Neuronal stem cell (in vitro differentiated cells): ENCODE data around the gene DTNA.

Experiments used
- DNase-seq: peaks from one replicate; pipeline ENCODE4 v3.0.0-alpha.2; 2013; ENCODE audit warnings: low spot score
- H2AFZ ChIP-seq: one replicate; pipeline ENCODE4 v1.6.1; 2013; ENCODE audit warnings: mild to moderate bottlenecking, low read length, inconsistent platforms
- H2AK5ac ChIP-seq: 2 replicates; pipeline ENCODE4 v1.6.1; 2013; ENCODE audit warnings: low read depth, mild to moderate bottlenecking, inconsistent platforms, low read length, moderate library complexity, mixed read lengths
- H2BK120ac ChIP-seq: 2 replicates; pipeline ENCODE4 v1.6.1; 2013; ENCODE audit warnings: low read depth, mild to moderate bottlenecking, inconsistent platforms, low read length, moderate library complexity, mixed read lengths
- H2BK12ac ChIP-seq: one replicate; pipeline ENCODE4 v1.6.1; 2013; ENCODE audit warnings: low read length, inconsistent platforms
- H2BK15ac ChIP-seq: 2 replicates; pipeline ENCODE4 v1.6.1; 2013; ENCODE audit warnings: mild to moderate bottlenecking, low read length, inconsistent platforms, mixed read lengths
- H2BK5ac ChIP-seq: one replicate; pipeline ENCODE4 v1.6.1; 2013; ENCODE audit warnings: inconsistent platforms, mild to moderate bottlenecking, low read length, moderate library complexity
- H3K14ac ChIP-seq: one replicate; pipeline ENCODE4 v1.6.1; 2013; ENCODE audit warnings: low read length, inconsistent platforms
- H3K18ac ChIP-seq: 2 replicates; pipeline ENCODE4 v1.6.1; 2013; ENCODE audit warnings: low read length, inconsistent platforms
- H3K23ac ChIP-seq: 2 replicates; pipeline ENCODE4 v1.6.1; 2013; ENCODE audit warnings: low read depth, mild to moderate bottlenecking, mixed read lengths, low read length, inconsistent platforms; ENCODE audit not compliant: poor library complexity
- H3K27ac ChIP-seq: replicated peaks from 3 replicates; pipeline ENCODE4 v1.5.1; 2013; ENCODE audit warnings: low read length, inconsistent platforms
- H3K27me3 ChIP-seq, 3 experiments: 2 replicates each; pipeline ENCODE4 v1.6.1; 2013; ENCODE audit warnings: low read length in 3 of 3, mild to moderate bottlenecking in 2 of 3, inconsistent platforms in 1 of 3, low read depth in 1 of 3, mixed read lengths in 1 of 3, moderate library complexity in 1 of 3; ENCODE audit not compliant: control insufficient read depth in 3 of 3, insufficient read depth in 3 of 3
- H3K36me3 ChIP-seq, 2 donors: replicated peaks in 1 of 2; 2 replicates each; pipeline ENCODE4 v1.6.1; 2013; ENCODE audit warnings: low read length in 2 of 2; ENCODE audit not compliant: control insufficient read depth in 2 of 2, insufficient read depth in 2 of 2
- H3K4ac ChIP-seq: 2 replicates; pipeline ENCODE4 v1.6.1; 2013; ENCODE audit warnings: inconsistent platforms, mild to moderate bottlenecking, low read length, moderate library complexity
- H3K4me1 ChIP-seq, 2 donors: 1 replicate in 1 of 2; 2 replicates in 1 of 2; pipeline ENCODE4 v1.6.1; 2013; ENCODE audit warnings: low read length in 2 of 2, low read depth in 1 of 2; ENCODE audit not compliant: control insufficient read depth in 2 of 2, insufficient read depth in 1 of 2
- H3K4me2 ChIP-seq: one replicate; pipeline ENCODE4 v1.6.1; 2013; ENCODE audit warnings: mild to moderate bottlenecking, low read length, inconsistent platforms; ENCODE audit not compliant: insufficient read depth, poor library complexity, severe bottlenecking
- H3K4me3 ChIP-seq, 2 donors: 2 replicates each; pipeline ENCODE4 v1.5.1; 2013; ENCODE audit warnings: low read length in 2 of 2, mild to moderate bottlenecking in 2 of 2, inconsistent platforms in 1 of 2, moderate library complexity in 1 of 2
- H3K79me1 ChIP-seq: one replicate; pipeline ENCODE4 v1.6.1; 2013; ENCODE audit warnings: low read depth, mild to moderate bottlenecking, inconsistent platforms, low read length, moderate library complexity
- H3K9ac ChIP-seq: one replicate; pipeline ENCODE4 v1.6.1; 2013; ENCODE audit warnings: mild to moderate bottlenecking, low read depth, low read length, inconsistent platforms; ENCODE audit not compliant: poor library complexity
- H3K9me3 ChIP-seq, 2 donors: replicated peaks in 1 of 2; 2 replicates each; pipeline versions ENCODE3 to v1.6.1; 2013; ENCODE audit warnings: low read length in 2 of 2, mild to moderate bottlenecking in 2 of 2, inconsistent platforms in 1 of 2, low read depth in 1 of 2, mixed read lengths in 1 of 2, moderate library complexity in 1 of 2; ENCODE audit not compliant: control insufficient read depth in 2 of 2, insufficient read depth in 1 of 2
- H4K8ac ChIP-seq: one replicate; pipeline ENCODE4 v1.6.1; 2013; ENCODE audit warnings: low read depth, mild to moderate bottlenecking, inconsistent platforms, low read length, moderate library complexity
- H4K91ac ChIP-seq: one replicate; pipeline ENCODE4 v1.6.1; 2013; ENCODE audit warnings: low read length, low read depth, mild to moderate bottlenecking, inconsistent platforms; ENCODE audit not compliant: poor library complexity
- WGBS, 2 donors: extraction: QIAGEN DNeasy Blood & Tissue Kit; methylation state at CpG; one replicate each; pipeline ENCODE4 v1.1.7; 2013; ENCODE audit warnings: missing lambda C conversion rate in 2 of 2, mixed read lengths in 1 of 2; ENCODE audit not compliant: insufficient read length in 2 of 2, insufficient replicate concordance in 1 of 2; ENCODE audit errors: extremely low coverage in 2 of 2; 5-methylcytosine and 5-hydroxymethylcytosine counted together

Gene DTNA

DNA sequence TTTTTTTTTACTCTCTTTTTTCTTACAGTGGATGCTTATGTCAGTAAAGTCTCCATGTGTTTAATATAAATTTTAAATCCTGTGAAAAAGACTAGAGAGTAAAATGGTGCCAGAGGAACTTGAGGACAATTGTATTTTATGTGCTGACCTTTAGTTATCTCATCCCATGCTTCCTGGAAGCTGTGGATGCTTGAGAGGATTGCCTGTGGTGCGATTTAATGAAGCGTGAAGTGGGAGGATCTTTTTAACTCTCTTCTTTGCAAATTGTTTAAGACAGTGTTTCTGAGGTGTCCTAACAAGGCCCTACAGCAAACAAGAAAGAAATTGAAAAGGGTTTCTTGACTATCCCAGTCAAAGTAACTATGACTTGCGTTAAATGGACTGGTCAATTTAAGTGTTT is 84.2 kb downstream of the DTNA start:
- no peak overlapping the region for H4K8ac ChIP-seq
- no peak overlapping the region for H2BK12ac ChIP-seq
- no peaks in the 10 kb centered on the region for H3K27me3 ChIP-seq
- peak; percentile 33 for DNase-seq
- no peak overlapping the region for H3K9ac ChIP-seq
- no CpG with 5 or more reads among the region's 3 CpGs for WGBS, 2 donors
- no peak overlapping the region for H3K4me3 ChIP-seq
- H3K4me2 ChIP-seq: no peak overlapping the region
- no peak overlapping the region for H3K4ac ChIP-seq
- no peak overlapping the region for H3K23ac ChIP-seq
- H3K18ac ChIP-seq: no peak overlapping the region
- peaks cover 0 to 2% of the 10 kb centered on the region in 2 donors for H3K36me3 ChIP-seq
- H3K9me3 ChIP-seq: peaks cover 2 to 13% of the 10 kb centered on the region in 2 donors
- peak overlapping the region; percentile 73 for H3K27ac ChIP-seq
- peak overlapping the region; percentile 62 for H2AFZ ChIP-seq
- H3K79me1 ChIP-seq: no peaks in the 10 kb centered on the region
- no peak overlapping the region for H2BK15ac ChIP-seq
- no peak overlapping the region for H2BK5ac ChIP-seq
- no peak overlapping the region for H2AK5ac ChIP-seq
- no peak overlapping the region for H2BK120ac ChIP-seq
- H4K91ac ChIP-seq: no peak overlapping the region
- H3K14ac ChIP-seq: no peak overlapping the region
- H3K4me1 ChIP-seq: peaks cover 10 to 11% of the 10 kb centered on the region in 2 donors

DNA sequence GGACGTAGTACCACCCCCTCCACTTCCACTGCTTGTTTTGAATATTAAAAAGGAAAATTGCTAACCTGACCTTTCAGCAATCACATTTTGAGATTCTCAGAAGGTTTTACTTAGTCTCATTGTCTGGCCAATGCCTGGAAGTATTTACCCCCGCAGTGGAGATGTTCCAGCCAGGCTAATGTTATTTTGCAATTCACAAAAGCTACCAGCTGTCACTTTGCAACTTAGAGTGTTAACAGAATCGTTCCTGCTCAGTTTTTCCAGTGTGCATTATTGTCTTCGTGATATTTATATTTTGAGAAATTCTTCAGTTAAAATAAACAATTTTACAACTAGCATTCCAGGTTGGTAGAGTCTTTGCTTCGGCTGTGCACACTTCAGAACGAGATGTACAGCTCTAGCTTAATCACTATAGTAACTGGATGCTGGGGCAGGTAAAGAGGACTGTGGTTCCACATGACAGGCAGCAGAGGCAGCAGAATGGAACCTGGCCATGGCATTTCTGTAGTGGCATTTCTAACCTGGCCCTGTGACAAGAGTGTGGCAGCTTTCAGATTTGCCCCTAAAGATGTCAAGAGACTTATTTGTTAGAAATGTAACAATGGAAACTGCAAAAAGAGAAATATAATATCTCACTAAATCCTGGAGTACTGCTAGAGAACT is 85.1 kb downstream of the DTNA start:
- H3K4me1 ChIP-seq: peaks cover 10 to 11% of the 10 kb centered on the region in 2 donors
- no peak overlapping the region for H3K4ac ChIP-seq
- H3K4me3 ChIP-seq: no peak overlapping the region
- no peak overlapping the region for H4K8ac ChIP-seq
- H3K27me3 ChIP-seq: no peaks in the 10 kb centered on the region
- H3K27ac ChIP-seq: peak overlapping the region; percentile 73
- no peak overlapping the region for H2AK5ac ChIP-seq
- no peak for DNase-seq
- H3K36me3 ChIP-seq: peaks cover 0 to 2% of the 10 kb centered on the region in 2 donors
- H3K18ac ChIP-seq: no peak overlapping the region
- peak overlapping the region; percentile 62 for H2AFZ ChIP-seq
- no peak overlapping the region for H2BK12ac ChIP-seq
- H2BK15ac ChIP-seq: no peak overlapping the region
- H2BK120ac ChIP-seq: no peak overlapping the region
- no peak overlapping the region for H3K4me2 ChIP-seq
- no peak overlapping the region for H3K14ac ChIP-seq
- no peaks in the 10 kb centered on the region for H3K79me1 ChIP-seq
- no peak overlapping the region for H2BK5ac ChIP-seq
- no CpG with 5 or more reads among the region's 6 CpGs for WGBS, 2 donors
- no peak overlapping the region for H3K23ac ChIP-seq
- H3K9ac ChIP-seq: no peak overlapping the region
- peaks cover 2 to 13% of the 10 kb centered on the region in 2 donors for H3K9me3 ChIP-seq
- no peak overlapping the region for H4K91ac ChIP-seq

DNA sequence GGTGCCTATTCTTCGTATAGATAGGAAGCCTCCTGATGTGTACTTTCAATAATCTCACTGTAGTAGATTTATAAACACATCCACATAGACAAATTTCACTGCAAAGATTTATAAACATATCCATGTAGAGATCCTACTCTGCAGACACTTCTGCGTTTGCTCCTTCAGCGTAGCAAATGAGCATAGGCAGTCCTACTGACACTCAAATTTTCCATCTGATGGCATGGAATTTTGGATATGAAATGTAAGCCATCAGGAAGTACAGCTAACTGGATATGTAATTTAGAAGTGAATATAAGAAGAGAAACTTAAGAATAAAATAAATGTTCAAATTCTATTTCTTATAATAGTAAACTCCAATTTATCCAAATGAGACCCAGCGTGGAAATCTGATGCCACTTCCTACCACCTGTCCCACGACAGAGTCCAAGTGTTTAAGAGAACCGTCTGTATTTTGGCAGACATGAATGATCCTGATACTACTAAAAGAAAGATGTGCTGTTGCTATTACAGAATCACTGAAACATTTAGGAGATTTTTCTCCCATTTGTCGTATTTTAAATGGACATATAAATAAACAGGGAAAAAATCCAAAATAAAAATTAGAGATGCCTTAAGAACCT is 86.0 kb downstream of the DTNA start:
- DNase-seq: no peak
- H3K14ac ChIP-seq: no peak overlapping the region
- H3K18ac ChIP-seq: no peak overlapping the region
- H4K91ac ChIP-seq: no peak overlapping the region
- no peak overlapping the region for H4K8ac ChIP-seq
- peaks cover 0 to under 1% of the 10 kb centered on the region in 2 donors for H3K36me3 ChIP-seq
- no peak overlapping the region for H2BK15ac ChIP-seq
- no peak overlapping the region for H2BK5ac ChIP-seq
- no peak overlapping the region for H3K4ac ChIP-seq
- H3K27me3 ChIP-seq: no peaks in the 10 kb centered on the region
- H3K4me2 ChIP-seq: no peak overlapping the region
- H3K9ac ChIP-seq: no peak overlapping the region
- H3K27ac ChIP-seq: no peak overlapping the region
- peaks cover 2 to 13% of the 10 kb centered on the region in 2 donors for H3K9me3 ChIP-seq
- H2AFZ ChIP-seq: no peak overlapping the region
- no peak overlapping the region for H2AK5ac ChIP-seq
- H3K4me3 ChIP-seq: no peak overlapping the region
- no peak overlapping the region for H2BK12ac ChIP-seq
- no CpG with 5 or more reads among the region's 7 CpGs for WGBS, 2 donors
- peaks cover 10 to 11% of the 10 kb centered on the region in 2 donors for H3K4me1 ChIP-seq
- H3K23ac ChIP-seq: no peak overlapping the region
- no peaks in the 10 kb centered on the region for H3K79me1 ChIP-seq
- no peak overlapping the region for H2BK120ac ChIP-seq

DNA sequence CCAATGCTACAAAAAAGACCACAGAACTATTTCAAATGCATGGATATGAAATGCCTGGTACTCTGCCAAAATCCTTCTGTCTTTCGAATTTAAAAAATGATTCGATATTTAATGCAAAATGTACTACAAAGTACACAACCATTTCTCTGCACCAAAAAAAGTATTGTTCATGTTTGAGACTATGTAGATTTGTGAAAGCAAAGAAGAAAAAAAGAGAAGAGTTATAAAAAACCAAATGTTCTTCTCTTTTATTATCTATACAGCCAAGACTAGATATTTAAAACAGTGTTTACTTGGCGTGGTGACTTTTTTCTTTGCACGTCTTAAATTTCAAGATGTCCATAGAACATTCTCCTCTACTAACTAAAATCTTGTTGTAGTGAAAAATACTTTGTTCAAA is 89.2 kb downstream of the DTNA start:
- no peak overlapping the region for H3K27ac ChIP-seq
- no CpG with 5 or more reads among the region's 4 CpGs for WGBS, 2 donors
- H3K4me2 ChIP-seq: no peak overlapping the region
- H3K18ac ChIP-seq: no peak overlapping the region
- H2BK5ac ChIP-seq: no peak overlapping the region
- H2BK120ac ChIP-seq: no peak overlapping the region
- no peak overlapping the region for H4K91ac ChIP-seq
- H3K4ac ChIP-seq: no peak overlapping the region
- no peaks in the 10 kb centered on the region for H3K36me3 ChIP-seq
- DNase-seq: no peak
- H3K14ac ChIP-seq: no peak overlapping the region
- no peaks in the 10 kb centered on the region for H3K27me3 ChIP-seq
- no peak overlapping the region for H3K4me3 ChIP-seq
- H3K9me3 ChIP-seq: no peaks in the 10 kb centered on the region
- H2BK12ac ChIP-seq: no peak overlapping the region
- no peak overlapping the region for H2AFZ ChIP-seq
- H4K8ac ChIP-seq: no peak overlapping the region
- no peaks in the 10 kb centered on the region for H3K79me1 ChIP-seq
- no peak overlapping the region for H3K9ac ChIP-seq
- no peak overlapping the region for H3K23ac ChIP-seq
- peaks cover 9 to 11% of the 10 kb centered on the region in 2 donors for H3K4me1 ChIP-seq
- no peak overlapping the region for H2BK15ac ChIP-seq
- H2AK5ac ChIP-seq: no peak overlapping the region
